ENCODE results near the gene AP5Z1. TPM values are rescaled to one million over a fixed set of nuclear protein-coding genes. Genes with fewer than 3 reads are reported as not detected.
A peak's percentile ranks its signal among the peaks of the same experiment; 100 is the strongest.

AP5Z1 gene
- 30.1 TPM for polyA plus RNA-seq (2013, experiment 1 of 2; ENCODE audit: insufficient read length)
- 29.1 TPM for polyA plus RNA-seq (2013, experiment 2 of 2; ENCODE audit: insufficient read length)

GRCh38 chr7:4775250-4775847, at the start of gene AP5Z1:
Gene AP5Z1 (plus strand): TSS chr7:4775623. CDS start chr7:4775716, 93 bp downstream.
- peak; percentile 96 for DNase-seq

- DNase-seq: no peak
Measured at GRCh38 chr7:4725850-4726450, 49.5 kb upstream of the AP5Z1 start.

DNA sequence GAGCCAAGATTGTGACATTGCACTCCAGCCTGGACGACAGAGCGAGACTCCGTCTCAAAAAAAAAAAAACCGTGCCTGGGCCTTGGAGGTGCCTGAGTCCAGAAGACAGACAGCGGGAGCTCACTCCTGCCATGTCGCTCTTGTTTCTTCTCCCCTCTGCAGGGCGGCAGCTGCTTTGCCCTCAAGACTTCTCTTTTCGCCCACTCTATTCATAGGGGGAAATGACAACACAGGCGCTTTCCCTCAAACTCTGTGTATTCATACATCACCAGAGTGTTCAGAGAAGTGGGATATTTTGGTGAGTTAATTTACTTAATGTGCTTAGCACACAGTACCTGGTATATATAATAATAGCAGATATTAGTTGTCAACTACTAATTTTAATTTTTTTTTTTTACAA, 48.9 kb upstream of the AP5Z1 start:
- DNase-seq: no peak

DNA sequence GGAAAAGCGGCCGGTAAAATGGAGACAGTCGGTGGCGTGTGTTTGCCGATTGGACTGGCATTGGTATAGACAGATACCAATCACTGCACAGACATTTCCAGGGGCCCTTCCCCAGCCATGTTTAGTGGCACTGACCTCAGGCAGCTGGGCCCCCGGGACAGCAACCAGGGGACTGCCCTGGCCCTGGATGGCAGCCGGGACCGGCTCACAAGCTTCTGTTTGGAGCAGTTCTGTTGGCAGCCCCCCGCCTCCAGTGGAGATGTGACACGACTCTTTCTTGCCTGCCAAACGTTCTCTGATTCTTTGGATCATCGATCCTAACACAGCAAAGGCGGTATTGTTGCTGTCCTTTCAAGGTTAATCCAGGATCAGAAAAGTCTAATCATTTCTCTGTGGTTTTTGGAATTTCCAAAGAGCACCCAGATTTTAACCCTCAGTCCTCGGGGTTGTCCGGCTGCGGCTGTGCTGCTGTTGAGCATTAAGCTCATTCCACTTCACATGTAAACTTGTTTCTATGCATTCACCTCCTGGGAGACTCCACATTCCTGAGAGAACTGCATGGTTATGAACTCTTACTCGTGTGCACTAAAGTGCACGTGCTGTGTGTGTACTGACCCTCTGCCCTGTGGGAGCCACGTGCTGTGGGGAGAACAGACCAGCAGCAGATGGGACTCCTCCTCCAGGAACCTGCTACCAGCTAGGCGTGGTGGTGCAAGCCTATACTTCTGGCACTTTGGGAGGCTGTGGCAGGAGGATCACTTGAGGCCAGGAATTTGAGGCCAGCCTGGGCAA, 47.3 kb upstream of the AP5Z1 start:
- DNase-seq: no peak

DNA sequence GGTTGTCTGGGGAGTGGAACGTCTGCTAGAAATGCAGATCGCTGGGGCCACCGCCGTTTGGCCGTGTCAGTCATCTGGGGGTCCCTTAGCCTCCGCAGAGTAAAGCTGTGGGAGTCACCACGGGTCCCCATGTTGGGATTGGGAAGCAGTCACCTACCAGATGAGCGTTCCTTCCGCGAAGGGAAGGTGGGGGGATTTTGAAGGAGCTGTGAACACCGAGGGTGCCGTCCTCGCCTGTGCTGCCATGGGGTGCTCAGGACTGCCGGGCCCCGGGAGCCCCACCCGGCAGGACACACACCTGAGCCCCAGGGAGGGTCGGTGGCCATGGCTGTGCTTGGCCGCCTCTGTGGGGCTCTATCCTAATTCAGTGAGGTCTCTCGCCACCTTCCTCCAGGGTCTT, 46.2 kb upstream of the AP5Z1 start:
- DNase-seq: no peak

DNA sequence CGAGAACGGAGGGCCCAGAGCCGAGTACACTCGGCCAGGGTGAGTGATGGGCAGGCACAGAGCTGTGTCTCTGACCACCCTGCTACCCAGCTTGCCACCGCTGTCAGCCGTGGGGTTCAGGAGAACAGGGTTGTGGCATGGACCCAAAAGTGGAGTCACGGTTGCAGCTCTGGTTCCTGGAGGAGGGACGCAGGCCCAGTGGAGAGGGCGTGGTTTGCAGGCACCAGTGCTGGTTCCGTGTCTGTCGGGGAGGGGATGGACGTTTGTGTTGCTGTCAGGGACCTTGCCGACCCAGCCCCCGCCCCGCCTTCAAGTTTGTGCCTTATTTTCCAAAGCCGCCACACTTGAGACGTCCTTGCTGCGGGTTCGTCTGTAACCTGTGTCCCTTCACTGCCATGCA, 45.1 kb upstream of the AP5Z1 start:
- DNase-seq: no peak

GRCh38 chr7:4730971-4731370, 44.5 kb upstream of the AP5Z1 start:
- DNase-seq: no peak

GRCh38 chr7:4731803-4732202, 43.6 kb upstream of the AP5Z1 start:
- DNase-seq: no peak

- no peak for DNase-seq
Measured at GRCh38 chr7:4733936-4734528, 41.4 kb upstream of the AP5Z1 start.

DNA sequence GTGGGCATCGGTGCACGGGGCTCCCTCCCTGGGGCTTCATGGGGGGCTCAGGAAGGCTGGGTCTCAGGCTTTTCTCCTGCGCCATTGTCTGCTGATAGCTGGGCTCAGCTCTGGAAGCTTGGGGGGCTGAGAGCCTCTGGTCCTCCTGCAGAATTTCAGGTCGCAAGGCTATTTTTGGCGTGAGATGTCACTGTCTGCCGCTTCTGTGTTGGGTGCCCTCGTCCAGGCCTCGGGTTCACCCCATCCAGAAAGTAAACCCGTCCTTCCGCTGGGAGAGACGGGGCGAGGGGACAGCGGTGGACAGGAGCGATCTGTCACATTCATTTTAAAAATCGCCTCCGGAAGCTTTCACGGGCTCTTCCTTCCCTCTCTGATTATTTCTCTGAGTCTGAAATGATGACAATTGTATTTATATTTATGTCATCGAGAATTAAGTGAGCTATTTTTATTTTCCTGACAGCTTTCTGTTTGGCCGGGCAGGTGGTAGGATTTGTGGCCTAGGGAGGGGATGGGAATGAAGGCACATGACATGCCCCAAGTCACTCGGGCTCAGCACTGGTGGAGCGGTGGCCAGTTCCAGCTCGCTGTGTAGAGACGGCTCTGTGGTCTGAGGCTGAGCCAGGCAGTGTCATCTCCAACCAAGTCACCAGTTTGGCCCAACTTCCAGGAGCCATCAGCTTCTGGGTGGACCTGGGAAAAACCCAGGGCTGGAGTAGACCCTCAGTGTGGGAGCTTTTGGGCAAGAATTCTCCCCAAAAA, 40.7 kb upstream of the AP5Z1 start:
- no peak for DNase-seq

DNA sequence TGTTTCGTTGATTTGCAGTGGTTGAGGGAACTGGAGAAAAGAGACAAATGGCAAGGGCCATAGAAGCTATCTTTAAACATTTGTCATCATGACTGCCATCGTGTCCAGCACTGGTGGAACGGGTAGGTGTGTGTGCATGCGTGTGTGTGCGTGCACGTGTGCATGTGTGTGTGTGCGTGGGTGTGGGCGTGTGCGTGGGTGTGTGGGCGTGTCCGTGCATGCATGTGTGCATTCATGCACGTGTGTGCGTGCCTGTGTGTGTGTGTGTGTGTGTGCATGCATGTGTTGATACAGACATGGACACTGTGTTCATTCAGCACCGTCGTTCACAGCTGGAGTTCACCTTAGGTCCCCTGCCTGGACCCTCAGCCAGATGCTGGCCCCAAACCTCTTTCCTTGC, 38.1 kb upstream of the AP5Z1 start:
- DNase-seq: no peak

DNA sequence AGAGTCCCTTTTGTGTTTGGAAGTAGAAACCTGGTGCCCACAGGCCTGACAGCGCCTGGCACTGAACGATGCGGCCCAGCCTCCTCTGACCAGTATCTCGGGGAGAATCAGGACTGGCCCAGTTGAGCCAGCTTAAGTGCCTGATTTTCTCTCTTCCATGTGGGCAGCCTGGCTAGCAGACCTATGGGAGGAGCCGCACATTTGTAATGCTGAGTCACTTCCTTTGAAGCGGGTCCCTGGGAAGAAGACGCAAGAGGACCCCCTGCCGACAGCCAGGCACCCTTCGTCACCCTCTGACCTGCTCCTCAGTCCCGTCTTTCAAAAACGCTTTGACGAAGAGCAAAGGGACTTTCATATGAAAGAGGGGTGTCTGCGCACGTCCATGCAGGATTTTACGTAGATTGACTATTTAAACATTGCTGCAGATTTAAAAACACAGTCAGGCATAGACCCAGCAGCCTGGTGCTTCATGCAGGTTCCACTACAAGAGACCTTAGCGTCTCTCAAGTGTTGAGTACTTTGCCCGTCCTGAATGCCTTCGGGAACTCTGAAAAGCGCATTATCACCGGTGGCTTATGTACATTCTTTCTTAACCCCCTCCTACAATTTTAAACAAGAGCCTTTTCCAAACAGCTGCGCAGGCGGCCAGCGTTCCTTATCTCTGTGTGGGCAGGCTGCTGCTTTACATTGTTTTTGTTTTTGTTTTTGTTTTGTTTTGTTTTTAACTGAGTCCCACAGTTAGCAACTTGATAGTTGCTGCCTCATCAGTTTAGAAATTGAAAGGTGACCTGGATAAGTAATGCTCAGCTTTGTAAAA, 36.5 kb upstream of the AP5Z1 start:
- peak; percentile 84 for DNase-seq

- no peak for DNase-seq
Measured at GRCh38 chr7:4739528-4739992, 35.9 kb upstream of the AP5Z1 start.

GRCh38 chr7:4740796-4741195, 34.6 kb upstream of the AP5Z1 start:
- DNase-seq: no peak

DNA sequence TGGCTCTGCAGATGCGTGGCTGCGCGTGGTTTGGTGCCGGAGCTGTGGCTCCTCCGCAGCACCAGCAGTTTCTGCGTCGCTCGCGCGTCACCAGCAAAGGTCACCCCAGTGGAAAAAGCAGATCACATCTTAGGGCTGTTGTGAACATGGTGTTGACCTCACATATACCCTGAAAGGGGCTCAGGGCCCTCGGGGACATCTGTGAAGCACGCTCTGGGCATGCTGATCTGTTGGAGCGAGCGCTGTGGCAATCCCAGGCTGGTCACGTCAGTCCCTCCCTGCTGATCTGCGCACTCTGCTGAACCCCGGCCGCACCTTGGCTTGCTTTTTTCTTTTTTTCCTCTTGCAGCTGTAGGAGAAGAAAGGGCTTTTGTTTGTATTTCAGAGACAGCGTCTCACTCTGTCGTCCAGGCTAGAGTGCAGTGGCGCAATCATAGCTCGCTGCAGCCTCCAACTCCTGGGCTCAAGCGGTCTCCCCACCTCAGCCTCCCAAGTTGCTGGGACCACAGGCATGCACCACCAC, 33.3 kb upstream of the AP5Z1 start:
- no peak for DNase-seq

- no peak for DNase-seq
Measured at GRCh38 chr7:4742852-4743251, 32.6 kb upstream of the AP5Z1 start.

DNA sequence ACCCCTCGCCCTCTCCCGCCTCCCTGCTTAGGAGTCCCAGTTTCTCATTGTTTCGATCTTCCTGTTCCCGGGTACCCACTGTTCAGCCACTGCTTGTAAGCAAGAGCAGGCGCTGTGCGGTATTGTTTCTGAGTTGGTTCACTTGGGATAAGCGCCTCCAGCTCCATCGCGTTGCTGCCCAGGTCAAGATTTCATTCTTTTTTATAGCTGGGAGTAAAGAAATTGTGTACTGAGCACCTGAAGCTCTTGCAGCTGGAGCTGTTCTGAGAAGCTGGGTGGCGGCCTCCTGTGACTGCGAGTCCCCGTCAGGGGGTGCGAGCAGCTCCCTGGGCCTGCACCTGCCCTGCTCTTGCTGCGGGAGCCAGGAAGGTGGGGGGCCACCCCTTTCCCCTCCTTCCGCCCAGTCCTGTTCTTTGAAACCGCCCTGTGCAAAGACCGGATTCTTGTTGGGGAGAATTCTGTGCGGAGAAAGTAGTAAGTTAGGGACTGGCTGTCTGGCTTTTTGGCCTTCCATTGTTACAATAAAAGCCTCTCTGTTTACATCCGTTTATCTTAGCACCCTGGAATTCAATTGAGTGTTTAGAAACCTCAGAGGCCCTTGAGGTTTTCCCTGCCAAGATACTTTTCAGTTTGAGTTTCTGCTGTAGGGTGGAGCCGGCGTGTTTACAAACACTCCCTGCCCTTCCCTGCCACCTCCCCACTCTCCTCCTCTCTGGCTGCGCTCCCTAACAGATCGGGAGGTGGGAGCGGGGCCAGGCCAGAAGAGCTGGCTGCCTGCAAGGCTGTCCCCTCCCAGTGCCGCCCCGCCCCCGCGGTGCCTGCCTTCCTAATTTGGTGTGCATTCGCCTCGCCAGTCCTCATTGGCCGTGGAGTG, 30.8 kb upstream of the AP5Z1 start:
- peak; percentile 100 for DNase-seq

GRCh38 chr7:4745265-4745919, 30.0 kb upstream of the AP5Z1 start:
- DNase-seq: no peak

Data from fibroblast of skin of scalp (primary cell).